Measurements from ENCODE around the gene PRKG1.

Gene PRKG1

DNA sequence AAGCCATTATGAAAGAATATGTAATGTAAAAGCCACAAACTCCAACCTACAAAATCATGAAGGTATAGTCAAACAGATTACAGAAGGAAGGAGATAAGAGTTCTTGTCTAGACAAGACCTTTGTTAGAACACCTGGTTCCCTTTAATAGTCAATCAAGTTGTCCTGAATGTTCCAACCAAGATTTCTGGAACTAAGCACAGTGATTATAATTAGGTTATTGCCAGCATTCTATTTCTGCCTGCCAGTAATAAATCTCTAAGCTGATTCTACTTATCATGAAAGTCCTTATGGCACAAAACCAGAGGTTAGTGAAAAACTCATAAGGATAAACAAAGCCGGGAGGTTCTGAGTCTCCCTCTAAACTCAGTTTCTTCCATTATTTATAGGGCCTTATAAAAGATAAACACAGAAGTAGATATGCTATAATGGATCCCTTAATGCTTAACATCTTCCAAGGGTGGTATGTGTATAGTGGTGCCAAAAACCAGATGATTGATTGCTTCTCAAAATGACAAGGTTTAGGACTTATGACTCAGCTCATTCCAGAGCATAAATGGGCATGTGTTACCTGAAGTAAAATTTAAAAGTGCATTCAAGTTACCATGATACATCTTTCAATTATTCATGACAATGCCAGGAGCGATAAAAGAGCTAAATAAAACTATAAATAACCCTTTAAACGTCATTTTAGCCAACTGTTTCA lies 387.9 kb downstream of the PRKG1 start:
- no peak for DNase-seq

DNA sequence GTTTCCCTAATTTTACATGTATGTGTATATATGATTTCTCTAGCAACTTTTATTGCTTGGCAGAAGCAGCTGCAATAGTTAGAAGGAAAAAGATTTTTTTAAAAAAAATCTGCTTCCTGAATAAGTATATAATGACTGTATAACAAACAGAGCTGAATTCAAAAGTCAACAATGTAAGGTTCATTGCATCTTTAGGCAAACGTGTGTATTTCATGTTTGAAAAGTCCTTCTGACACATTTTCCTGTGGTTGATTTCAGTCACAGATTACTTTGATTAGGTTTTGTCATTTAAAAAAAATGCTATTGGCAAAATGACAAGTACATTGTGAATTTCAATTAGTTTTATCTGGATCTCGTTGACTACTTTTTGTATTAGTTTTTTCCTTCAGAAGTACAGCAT lies 394.1 kb downstream of the PRKG1 start:
- DNase-seq, result no peak

DNA sequence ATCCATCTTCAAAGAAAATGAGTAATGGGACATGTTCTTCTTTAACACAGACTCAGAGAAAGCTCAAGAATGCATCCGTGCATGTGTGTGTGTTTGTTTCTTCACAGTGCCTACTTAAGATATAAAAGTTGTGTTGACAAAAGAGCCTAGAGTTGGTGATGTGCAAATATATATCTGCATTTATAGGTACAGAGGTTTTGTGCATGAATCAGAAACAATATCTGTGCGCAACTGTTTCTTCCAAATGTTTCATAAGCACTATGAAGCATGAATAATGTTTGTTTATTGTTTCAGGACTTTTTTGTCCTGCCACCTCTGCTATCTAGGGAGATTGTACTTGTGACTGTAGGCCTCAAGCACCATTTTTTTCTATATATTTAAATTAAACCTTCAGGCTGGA lies 395.4 kb downstream of the PRKG1 start:
- no peak for DNase-seq

DNA sequence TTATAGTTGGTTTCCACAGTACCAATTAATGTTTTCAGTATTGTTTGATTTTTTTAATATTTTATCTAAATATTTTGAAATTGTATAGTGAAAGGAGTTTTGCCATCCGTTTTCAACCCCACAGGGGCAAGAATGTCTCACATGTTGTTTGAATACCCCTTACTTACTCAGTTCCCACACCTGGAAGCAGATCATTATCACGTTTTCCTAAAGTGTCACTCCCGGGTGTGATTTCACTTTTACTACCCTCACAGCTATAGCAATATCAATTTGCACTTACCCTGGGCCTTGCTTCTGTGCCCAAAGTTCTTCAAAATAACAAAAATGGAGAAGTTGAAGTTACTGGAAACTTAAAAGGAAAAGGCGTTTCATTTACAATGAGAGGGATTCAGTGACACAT lies 397.0 kb downstream of the PRKG1 start:
- no peak for DNase-seq

DNA sequence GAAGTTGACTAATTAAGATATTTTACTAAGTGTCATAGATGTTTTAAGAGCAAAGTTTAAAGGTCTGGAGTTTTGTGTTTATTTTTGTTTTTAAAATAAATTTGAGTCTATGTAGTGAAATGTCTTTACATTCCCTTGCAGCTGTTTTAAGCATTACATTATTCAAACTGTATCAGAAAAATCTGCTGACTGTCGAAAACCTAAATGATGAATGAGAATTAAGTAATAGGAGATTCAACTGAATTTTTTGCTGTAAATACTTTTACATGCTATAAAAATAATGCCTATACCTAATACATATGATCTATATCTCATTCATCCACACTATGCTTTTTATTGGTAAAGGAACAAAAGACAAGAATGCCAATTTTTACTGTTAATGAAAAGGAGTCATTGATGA lies 397.9 kb downstream of the PRKG1 start:
- DNase-seq, result no peak

DNA sequence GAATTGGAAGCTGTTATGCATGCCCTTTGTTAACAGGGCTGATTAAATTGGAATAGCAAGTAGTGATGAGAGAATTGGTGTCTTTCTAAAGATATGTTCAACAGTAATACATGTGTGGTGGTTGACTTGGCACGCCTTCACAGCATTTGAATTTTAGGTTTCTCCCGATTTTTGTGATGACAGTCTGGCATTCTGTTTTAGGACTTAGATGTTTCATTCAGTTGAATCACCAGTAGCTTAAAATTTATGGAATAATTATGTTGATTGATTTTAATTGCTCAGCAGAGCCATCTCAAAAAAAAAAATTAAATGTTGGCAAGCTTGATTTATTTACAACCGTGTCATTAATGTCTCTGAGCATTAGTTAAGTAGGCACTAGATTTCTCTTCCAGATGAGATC lies 405.4 kb downstream of the PRKG1 start:
- no peak for DNase-seq

DNA sequence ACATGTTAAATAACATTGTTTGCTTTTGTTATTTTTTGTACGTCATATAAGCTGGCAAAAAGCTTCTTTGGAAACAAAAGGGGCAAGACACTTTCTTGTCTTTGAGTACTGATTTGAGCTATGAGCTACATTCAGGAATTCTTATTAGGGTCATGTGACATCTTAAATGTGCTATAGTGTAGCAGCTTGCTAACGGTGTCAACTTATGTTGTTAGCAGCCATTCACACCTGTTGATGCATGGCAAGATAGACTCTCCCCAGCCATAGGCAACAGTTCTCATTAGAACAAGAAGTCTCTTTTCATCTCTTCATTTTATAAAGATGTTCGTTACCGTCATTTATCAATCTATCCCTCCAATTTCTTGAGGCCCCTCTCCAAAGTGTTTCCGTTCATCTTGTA lies 411.4 kb downstream of the PRKG1 start:
- DNase-seq, result no peak

DNA sequence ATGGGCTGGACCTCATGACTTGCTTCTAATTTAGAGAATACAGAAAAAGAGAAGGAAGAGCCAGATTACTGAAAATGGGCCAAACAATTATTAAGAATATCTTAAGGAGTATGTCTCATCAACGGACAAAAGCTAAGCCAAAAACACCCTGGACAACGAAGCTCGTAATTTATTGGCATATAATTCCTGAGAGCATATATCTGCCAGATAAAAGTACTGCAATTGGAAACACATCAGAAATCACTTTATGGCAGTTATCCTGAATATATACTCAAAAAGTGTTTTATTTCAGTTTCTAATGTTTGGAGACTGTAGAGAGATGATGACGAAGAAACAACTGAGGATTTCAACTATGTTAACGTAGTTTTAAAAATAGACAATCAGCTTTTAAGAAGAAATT lies 413.3 kb downstream of the PRKG1 start:
- no peak for DNase-seq

DNA sequence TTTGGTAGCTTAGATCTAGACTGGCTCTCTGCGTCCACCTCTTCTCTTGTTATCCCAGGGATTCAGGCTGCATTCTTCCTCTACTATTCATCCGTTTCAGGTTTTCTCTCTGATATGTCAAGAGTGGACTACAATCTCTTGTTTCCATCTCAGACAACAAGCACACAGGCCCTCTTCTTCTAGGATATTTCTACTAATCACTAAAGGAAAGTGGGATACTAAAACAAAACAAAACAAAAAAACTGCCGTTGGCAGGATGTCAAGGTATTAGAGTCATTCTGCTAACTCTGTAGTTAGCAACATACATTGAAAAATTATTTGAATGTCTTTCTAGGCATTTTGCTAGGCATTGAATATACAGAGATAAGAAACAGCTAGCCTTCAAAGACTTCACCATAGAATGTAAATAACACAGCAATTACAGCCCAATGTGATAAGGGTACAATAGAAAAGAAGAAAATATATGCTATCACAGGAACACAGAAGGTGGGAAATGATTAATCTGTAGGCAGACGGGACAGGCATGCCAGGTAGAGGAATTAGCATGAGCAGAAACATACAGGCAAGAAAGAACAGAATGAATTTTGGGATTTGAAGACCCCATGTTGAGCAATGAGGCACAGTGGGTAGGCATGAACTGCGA lies 414.6 kb downstream of the PRKG1 start:
- DNase-seq, result no peak

DNA sequence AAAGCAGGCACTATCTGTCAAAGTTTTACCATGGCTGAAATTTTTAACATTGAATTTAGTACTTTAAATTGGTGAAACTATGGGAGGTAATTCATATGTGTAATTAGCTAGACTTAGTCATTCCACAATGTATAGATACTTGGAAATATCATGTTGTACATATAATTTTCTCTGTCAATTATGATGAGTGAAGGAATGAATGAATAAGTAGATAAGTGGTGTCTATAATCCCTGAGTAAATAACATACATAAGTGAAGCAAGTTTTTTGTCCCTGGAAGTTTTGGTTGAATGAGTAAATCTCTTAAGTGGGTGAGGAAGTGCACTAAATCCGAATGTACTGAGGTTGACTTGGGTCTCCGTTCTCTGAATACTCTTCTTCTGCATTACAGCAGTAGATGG lies 424.1 kb downstream of the PRKG1 start:
- no peak for DNase-seq

DNA sequence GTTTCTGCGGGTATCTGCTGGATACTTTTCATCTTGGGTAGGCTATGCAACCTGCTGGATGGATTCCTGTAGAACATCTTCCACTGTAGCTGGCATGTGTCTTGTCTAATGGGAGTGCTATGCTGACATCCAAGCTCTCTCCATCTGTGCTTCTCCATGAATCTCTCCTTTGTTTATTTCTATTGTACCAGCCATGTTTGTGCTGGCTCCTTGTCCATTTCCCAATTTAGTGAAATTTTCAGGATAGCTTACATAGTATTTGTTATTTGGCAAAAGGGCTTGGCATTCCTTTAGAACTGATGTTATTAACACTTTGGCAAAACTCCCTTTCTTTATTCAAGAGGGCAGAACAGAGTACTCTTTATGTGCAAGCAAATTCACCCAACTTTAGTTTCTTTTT lies 427.1 kb downstream of the PRKG1 start:
- no peak for DNase-seq

DNA sequence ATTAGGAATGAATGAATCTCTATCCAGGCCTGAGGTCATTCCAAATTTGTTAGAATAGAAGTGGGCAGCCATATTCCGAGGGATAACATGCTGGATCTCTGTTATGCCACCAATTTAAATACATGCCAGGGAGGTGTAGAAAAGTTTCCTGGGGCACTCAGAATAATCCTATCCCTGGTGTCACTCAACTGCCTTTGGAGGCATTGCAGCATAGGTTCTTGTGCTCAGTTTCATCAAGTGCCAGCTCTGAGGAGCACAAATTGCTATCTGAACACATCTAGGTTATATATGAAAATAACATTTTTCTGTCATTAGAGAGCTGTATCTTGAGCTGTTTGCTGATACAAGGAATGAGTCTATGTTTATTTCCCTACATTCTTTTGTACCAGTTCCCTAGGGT lies 427.8 kb downstream of the PRKG1 start:
- DNase-seq, result no peak

DNA sequence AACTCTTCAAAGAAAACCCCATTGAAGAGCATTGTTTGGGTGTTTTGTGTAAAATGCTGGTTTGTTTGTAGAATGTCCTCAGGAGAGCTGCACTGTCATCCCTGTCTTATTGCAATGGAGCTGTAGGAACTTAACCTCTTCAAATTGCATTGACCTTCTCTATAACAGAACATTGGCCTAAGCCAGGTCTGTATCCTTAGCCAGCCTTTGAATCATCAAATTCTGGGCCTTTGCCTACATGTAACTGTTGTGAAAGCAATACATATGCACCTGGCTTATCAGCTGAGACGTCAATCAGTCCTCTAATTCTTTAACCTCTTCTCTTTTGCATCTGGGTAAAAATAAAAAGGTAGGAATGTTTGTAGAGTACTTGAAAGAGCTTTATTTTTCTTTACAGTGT lies 429.1 kb downstream of the PRKG1 start:
- DNase-seq, result no peak

DNA sequence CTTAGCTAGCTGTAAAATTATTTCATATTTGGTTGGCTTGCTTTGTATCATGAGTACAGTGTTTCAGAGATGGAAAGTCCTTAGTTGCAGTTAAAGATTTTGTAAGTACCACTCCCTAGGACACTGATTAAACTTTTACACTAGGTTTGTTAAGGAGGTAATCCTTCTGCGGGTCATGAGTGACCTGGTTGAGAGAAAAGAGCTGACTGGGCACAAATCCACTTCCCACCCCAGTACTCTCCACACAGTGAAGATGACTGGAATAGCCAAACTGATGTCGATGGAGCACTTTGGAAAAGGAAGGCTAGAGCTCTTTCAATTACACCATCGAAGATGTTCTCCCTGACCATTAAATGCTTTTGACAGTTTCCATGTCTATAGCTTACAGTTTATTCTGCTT lies 433.2 kb downstream of the PRKG1 start:
- DNase-seq, result no peak

DNA sequence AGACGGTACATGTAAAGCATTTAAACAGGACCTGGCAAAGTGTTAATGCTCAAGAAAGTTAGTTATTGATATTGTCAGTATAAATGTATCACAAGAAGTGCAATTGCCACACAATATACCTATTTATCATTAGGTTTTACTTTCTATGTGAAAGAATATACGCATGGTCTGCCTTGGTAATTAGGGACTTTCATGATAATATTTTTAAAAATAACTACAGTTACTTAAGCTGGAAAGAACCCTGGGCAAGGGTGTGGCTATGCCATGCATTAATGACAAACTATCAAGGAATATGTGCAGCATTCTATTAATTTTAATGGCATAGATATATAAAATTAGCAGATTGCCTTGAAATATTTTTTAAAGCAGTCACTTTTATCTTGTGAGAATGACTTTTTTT lies 433.9 kb downstream of the PRKG1 start:
- no peak for DNase-seq

DNA sequence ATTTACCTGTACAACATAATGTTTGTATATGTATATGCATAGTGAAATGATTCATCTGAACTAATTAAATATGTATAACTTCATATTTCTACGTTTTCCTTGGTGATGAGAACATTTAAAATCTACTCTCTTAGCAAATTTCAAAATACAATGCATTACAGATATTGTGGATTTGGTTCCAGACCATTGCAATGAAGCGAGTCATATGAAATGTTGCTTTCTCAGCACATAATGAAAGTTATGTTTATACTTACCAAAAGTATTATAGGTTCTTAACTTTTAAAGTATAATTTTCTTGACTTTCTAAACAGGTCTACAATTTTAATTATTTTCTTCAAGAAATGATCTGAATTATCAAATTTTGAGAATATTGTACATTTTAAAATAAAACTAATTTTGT lies 435.9 kb downstream of the PRKG1 start:
- no peak for DNase-seq

DNA sequence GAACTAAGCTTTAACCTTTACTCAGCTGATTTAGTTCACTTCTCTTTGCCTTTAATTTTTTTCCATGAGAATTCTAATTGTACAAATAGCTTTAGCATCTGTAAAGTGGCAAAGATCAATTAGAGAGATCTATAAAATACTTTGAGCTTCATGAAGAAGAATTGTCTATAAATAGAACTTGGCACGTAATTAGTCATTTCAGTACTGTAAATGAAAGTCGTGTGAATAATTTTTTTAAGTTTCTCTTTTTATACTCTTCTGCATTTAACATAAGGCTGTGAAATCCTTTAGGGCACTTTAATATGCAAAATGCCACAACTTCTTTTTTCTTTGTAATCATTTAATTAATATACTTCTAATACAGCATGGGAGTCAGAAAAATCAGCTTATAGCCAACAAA lies 447.3 kb downstream of the PRKG1 start:
- DNase-seq, result no peak

DNA sequence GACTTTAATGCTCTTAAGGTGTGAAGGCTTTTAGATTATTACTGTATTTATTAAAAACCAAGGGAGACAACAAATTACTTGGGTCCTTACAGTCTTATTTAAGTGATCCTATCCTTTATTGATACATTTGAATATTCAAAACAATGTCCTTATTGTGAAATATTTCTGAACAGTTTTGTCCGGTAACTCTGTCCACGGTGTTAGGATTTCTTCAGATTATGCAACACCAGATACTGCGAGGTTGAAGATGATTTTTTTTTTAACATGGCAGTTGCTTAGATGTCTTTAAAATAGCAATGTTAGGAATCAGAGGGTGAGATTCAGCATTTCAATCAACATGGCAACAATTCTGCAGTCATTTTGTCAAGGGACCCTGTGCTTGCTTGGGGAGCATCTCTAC lies 448.6 kb downstream of the PRKG1 start:
- DNase-seq, result no peak

DNA sequence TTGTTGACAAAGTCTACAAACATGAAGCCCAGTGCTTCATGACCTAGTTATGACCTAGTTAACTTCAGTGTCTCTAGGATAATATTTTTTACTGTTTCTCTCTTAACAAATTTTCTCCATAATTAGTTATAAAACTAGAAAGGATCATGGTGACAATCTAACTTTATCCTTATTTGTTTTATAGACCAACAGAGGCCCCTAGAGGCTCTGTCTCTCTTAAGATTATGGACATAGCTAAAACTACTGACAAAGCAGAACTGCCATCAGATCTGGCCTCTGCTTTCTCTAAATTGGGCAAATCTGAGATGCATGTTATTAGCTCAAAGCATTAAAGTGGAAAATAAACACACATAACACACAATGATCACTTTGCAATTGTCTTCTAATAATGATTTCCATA lies 449.2 kb downstream of the PRKG1 start:
- no peak for DNase-seq

DNA sequence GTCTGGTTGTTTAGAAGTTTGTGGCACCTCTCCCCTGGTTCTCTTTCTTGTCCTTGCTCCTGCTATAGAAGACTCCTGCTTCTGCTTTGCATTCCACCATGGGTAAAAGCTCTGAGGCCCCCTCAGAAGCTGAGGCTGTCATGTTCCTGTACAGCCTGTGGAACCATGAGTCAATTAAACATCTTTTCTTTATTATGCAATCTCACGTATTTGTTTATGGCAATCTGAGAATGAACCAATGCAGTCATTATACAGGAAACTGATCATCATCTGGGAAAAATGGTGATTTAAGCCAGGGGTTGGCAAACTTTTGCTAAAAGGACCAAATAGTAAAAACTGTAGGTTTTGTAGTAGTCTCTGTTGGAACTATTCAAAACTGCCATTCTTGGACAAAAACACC lies 449.8 kb downstream of the PRKG1 start:
- DNase-seq, result no peak

DNA sequence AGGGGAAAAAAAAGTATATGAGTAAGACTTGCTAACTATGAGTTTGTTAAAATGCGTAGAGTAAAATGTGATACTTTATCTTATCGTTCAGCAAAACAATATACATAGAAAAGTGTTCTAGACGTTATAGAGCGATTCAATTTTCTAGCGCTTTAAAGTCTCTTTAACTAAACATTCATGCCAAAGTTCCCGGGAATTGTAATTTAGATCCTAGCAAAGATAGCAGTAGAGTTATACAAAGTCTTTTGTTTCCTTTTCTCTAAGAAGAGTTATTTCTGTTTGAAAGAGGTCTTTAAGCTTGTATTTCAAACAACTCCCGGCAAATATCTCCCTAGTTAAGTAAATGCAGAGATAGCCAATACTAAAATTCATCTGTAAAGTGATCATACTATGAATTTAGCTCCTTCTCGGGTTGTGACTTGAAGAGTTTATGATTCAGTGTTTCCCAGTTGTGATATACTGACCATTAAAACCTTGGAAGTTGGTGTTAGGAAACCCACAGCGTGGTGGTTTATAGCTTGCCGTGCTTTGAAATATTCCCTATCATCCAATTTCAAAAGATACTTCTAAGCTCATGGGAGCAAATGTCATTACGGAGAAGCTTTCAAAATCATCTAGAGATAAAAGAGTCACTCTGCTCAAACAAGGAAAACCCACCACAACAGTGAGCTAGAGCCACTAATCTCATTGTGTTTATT lies 453.4 kb downstream of the PRKG1 start:
- DNase-seq, result no peak

DNA sequence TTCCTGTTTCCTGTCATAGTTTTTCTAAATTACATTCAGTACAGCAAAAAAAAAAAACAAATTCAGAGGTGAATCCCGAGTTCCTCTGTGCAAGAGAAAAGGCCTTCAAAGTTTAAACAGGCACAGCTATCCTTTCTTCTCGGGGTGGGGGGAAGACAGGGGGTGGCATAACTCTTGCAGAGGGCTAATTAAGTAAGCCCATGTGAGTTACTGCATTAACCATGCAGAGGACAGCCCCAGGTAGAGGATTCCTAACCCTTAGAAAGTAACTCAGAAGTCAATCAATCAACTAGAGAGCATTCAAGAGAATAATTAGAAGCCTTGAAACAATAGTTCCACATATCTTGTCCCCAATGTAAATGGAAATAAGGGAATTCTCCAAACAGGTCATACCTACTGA lies 454.2 kb downstream of the PRKG1 start:
- no peak for DNase-seq

DNA sequence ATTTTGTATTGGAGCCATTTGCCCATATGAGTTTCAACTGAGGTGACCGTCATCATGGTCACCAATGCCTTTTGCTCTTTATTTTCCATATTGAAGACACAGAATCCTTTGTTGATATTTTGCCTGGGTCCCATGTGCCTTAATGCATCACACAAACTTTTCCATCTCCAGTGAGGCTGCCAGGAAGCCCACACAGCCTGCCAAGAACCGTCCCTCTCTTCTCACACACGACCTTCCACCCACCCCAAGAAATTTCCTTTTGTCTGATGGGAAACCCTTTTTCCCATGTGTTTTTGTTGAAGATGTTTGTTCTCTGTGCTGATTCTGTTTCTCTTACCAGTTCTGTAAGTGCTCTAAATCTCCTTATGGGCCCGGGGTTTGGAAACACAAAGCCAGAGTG lies 456.3 kb downstream of the PRKG1 start:
- DNase-seq, result no peak

DNA sequence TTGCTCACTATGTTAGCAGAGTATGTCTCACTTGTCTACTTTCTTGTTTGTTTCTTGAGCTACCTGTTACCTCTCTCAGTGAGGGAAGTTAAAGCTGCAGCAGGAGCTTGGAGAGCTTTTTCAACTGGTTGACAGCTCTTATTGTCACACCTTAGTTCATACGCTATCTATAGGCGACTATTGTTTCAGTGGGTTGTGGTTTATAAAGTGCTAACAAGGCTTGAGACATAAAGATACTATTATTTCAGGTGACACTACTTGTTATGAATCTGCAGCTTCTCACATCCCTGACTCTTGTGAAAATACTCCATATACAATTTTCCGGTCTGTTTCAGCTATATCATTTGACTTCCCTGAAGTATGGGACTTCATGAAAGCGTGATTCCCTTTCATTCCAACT lies 457.8 kb downstream of the PRKG1 start:
- DNase-seq, result no peak

DNA sequence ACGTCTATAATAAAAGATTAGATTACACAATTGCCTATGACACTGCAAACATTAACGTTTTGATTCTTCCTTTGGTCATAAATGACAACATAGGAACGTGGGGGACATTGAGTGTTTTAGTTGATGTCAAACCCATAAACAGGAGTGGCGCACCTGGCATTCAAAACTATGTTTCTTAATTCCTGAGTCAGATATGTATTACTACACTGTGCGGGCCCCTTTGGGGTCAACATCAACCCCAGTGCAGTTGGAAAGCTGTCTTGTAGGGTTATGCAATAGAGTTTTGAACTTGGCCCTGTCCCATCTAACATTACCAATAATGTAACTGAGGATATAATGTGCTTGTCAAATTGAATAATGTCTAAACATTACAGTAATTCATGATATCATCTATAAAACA lies 468.6 kb downstream of the PRKG1 start:
- no peak for DNase-seq
